ENCODE data around the gene LZTS3.

LZTS3 gene

GRCh38 chr20:3146732-3147341, 26.5 kb downstream of the LZTS3 start:
- TF ChIP-seq CTCF (IDR thresholded peaks at IDR 0.05; ENCODE audit: insufficient read depth, low read length) = no peak
- no peak for TF ChIP-seq SPI1 (IDR thresholded peaks at IDR 0.05; ENCODE audit: borderline replicate concordance, low read depth)
- no peak for TF ChIP-seq POLR2AphosphoS5 (IDR thresholded peaks at IDR 0.05; ENCODE audit: low read depth)
- TF ChIP-seq GABPA (IDR thresholded peaks at IDR 0.05; ENCODE audit: low read depth) = no peak
- DNase-seq (ENCODE audit: low read depth in 1 of 2, low spot score in 1 of 2) = no peak
- Histone ChIP-seq H3K4me3 (replicated peaks; ENCODE audit: insufficient read depth, low read length) (no peak overlapping the region), H3K27me3 (ENCODE audit: insufficient read depth, poor library complexity, severe bottlenecking) (no peaks in the 10 kb centered on the region), H3K27ac (replicated peaks) (no peak overlapping the region)

- DNase-seq (ENCODE audit: low read depth in 1 of 2, low spot score in 1 of 2) = no peak
- Histone ChIP-seq H3K27me3 (ENCODE audit: insufficient read depth, poor library complexity, severe bottlenecking) (no peaks in the 10 kb centered on the region), H3K27ac (replicated peaks) (no peak overlapping the region), H3K4me3 (replicated peaks; ENCODE audit: insufficient read depth, low read length) (no peak overlapping the region)
- no peak for TF ChIP-seq POLR2AphosphoS5 (IDR thresholded peaks at IDR 0.05; ENCODE audit: low read depth)
- no peak for TF ChIP-seq GABPA (IDR thresholded peaks at IDR 0.05; ENCODE audit: low read depth)
- no peak for TF ChIP-seq SPI1 (IDR thresholded peaks at IDR 0.05; ENCODE audit: borderline replicate concordance, low read depth)
- no peak for TF ChIP-seq REST (IDR thresholded peaks at IDR 0.05; ENCODE audit: insufficient replicate concordance, low read depth)
- no peak for TF ChIP-seq CTCF (IDR thresholded peaks at IDR 0.05; ENCODE audit: insufficient read depth, low read length)
Observed at GRCh38 chr20:3141757-3142156, 31.6 kb downstream of the LZTS3 start.

GRCh38 chr20:3137492-3137891, 35.9 kb downstream of the LZTS3 start:
- H3K27ac ChIP-seq (replicated peaks) = no peak overlapping the region
- no peak overlapping the region for H3K4me3 ChIP-seq (replicated peaks; ENCODE audit: insufficient read depth, low read length)
- DNase-seq (ENCODE audit: low read depth in 1 of 2, low spot score in 1 of 2) = no peak
- H3K27me3 ChIP-seq (ENCODE audit: insufficient read depth, poor library complexity, severe bottlenecking) = no peaks in the 10 kb centered on the region
- TF ChIP-seq REST (IDR thresholded peaks at IDR 0.05; ENCODE audit: insufficient replicate concordance, low read depth) (no peak), SPI1 (IDR thresholded peaks at IDR 0.05; ENCODE audit: borderline replicate concordance, low read depth) (no peak), GABPA (IDR thresholded peaks at IDR 0.05; ENCODE audit: low read depth) (no peak), CTCF (IDR thresholded peaks at IDR 0.05; ENCODE audit: insufficient read depth, low read length) (no peak), POLR2AphosphoS5 (IDR thresholded peaks at IDR 0.05; ENCODE audit: low read depth) (no peak)
